Osteoblast (primary cell): ENCODE measurements around the gene TBXAS1. TPM values are rescaled to one million over a fixed set of nuclear protein-coding genes. Genes with fewer than 3 reads are reported as not detected.
A peak's percentile ranks its signal among the peaks of the same experiment; 100 is the strongest.

Experiments used
- DNase-seq: peaks from one replicate; pipeline ENCODE4 v3.0.0; 2011; ENCODE audit warnings: low spot score, mixed read lengths; ENCODE audit not compliant: insufficient read length; ENCODE audit errors: missing footprints
- H2AFZ ChIP-seq: 2 replicates; pipeline ENCODE4 v1.6.0; 2011; ENCODE audit warnings: mild to moderate bottlenecking, low read length
- H3K27ac ChIP-seq: 2 replicates; pipeline ENCODE4 v1.5.1; 2011; ENCODE audit warnings: mild to moderate bottlenecking, low read depth, low read length, moderate library complexity
- H3K27me3 ChIP-seq: 2 replicates; pipeline ENCODE4 v1.6.0; 2012; ENCODE audit warnings: mild to moderate bottlenecking, control low read depth, inconsistent platforms, low read length, moderate library complexity; ENCODE audit not compliant: insufficient read depth
- H3K36me3 ChIP-seq: 2 replicates; pipeline ENCODE4 v1.5.1; 2011; ENCODE audit warnings: mild to moderate bottlenecking, low read length, control low read depth, moderate library complexity; ENCODE audit not compliant: insufficient read depth
- H3K4me1 ChIP-seq: 2 replicates; pipeline ENCODE4 v1.5.1; 2011; ENCODE audit warnings: mild to moderate bottlenecking, low read length, control low read depth, moderate library complexity; ENCODE audit not compliant: insufficient read depth
- H3K4me2 ChIP-seq: 2 replicates; pipeline ENCODE4 v1.6.0; 2011; ENCODE audit warnings: mild to moderate bottlenecking, low read length; ENCODE audit not compliant: insufficient read depth
- H3K4me3 ChIP-seq: fragments of 200-600 bp; sonication (generic); 3 replicates; pipeline ENCODE4 v1.5.1; 2012; ENCODE audit warnings: mild to moderate bottlenecking, low read length, inconsistent platforms; ENCODE audit not compliant: insufficient read depth
- H3K79me2 ChIP-seq: 2 replicates; pipeline ENCODE4 v1.6.0; 2012; ENCODE audit warnings: mild to moderate bottlenecking, low read length, control low read depth, inconsistent platforms; ENCODE audit not compliant: insufficient read depth
- H3K9me3 ChIP-seq: 2 replicates; pipeline ENCODE4 v1.5.1; 2011; ENCODE audit warnings: low read depth, low read length, control low read depth
- H4K20me1 ChIP-seq: 2 replicates; pipeline ENCODE4 v1.6.0; 2012; ENCODE audit warnings: mild to moderate bottlenecking, low read length, control low read depth; ENCODE audit not compliant: insufficient read depth
- total RNA-seq: library from RNA; depleted of rRNA; stranded (reverse); fragments of >200 nt; gene quantifications from 2 replicates; pipeline ENCODE4 v1.2.3, GENCODE V29; 2012
- TF ChIP-seq, protein P1 (sequence below): IDR thresholded peaks from 2 replicates; pipeline ENCODE4 v1.5.1; 2011; ENCODE audit warnings: mild to moderate bottlenecking, low read depth, low read length, moderate library complexity; ENCODE audit errors: extremely low read depth

Gene TBXAS1
- total RNA-seq, 1 donor, result 0.72 TPM

- H3K27ac ChIP-seq, result no peak overlapping the region
- no peak overlapping the region for H3K4me3 ChIP-seq
- H3K27me3 ChIP-seq, result no peaks in the 10 kb centered on the region
- no peaks in the 10 kb centered on the region for H3K36me3 ChIP-seq
- TF ChIP-seq, protein P1, sequence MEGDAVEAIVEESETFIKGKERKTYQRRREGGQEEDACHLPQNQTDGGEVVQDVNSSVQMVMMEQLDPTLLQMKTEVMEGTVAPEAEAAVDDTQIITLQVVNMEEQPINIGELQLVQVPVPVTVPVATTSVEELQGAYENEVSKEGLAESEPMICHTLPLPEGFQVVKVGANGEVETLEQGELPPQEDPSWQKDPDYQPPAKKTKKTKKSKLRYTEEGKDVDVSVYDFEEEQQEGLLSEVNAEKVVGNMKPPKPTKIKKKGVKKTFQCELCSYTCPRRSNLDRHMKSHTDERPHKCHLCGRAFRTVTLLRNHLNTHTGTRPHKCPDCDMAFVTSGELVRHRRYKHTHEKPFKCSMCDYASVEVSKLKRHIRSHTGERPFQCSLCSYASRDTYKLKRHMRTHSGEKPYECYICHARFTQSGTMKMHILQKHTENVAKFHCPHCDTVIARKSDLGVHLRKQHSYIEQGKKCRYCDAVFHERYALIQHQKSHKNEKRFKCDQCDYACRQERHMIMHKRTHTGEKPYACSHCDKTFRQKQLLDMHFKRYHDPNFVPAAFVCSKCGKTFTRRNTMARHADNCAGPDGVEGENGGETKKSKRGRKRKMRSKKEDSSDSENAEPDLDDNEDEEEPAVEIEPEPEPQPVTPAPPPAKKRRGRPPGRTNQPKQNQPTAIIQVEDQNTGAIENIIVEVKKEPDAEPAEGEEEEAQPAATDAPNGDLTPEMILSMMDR, result no peak
- H4K20me1 ChIP-seq, result no peaks in the 10 kb centered on the region
- H3K4me1 ChIP-seq, result peaks cover 4% of the 10 kb centered on the region
- no peaks in the 10 kb centered on the region for H3K9me3 ChIP-seq
- no peak overlapping the region for H3K4me2 ChIP-seq
- H2AFZ ChIP-seq, result no peak overlapping the region
- no peaks in the 10 kb centered on the region for H3K79me2 ChIP-seq
- no peak for DNase-seq
Observed at GRCh38 chr7:139994356-139994755, 165.3 kb downstream of the TBXAS1 start.

GRCh38 chr7:139995017-139995915 lies 166.2 kb downstream of the TBXAS1 start:
- H3K4me1 ChIP-seq, result peaks cover 4% of the 10 kb centered on the region
- H3K79me2 ChIP-seq, result no peaks in the 10 kb centered on the region
- no peaks in the 10 kb centered on the region for H3K27me3 ChIP-seq
- no peak overlapping the region for H3K4me2 ChIP-seq
- peak; percentile 81 for DNase-seq
- H3K9me3 ChIP-seq, result no peaks in the 10 kb centered on the region
- H3K4me3 ChIP-seq, result no peak overlapping the region
- H2AFZ ChIP-seq, result peak overlapping the region; percentile 51
- no peaks in the 10 kb centered on the region for H4K20me1 ChIP-seq
- no peaks in the 10 kb centered on the region for H3K36me3 ChIP-seq
- TF ChIP-seq, protein P1, result no peak
- H3K27ac ChIP-seq, result no peak overlapping the region

GRCh38 chr7:139998572-139998971 lies 169.5 kb downstream of the TBXAS1 start:
- Histone ChIP-seq H4K20me1 (no peaks in the 10 kb centered on the region), H2AFZ (no peak overlapping the region), H3K79me2 (no peaks in the 10 kb centered on the region), H3K9me3 (no peaks in the 10 kb centered on the region), H3K27me3 (no peaks in the 10 kb centered on the region), H3K4me3 (no peak overlapping the region), H3K36me3 (no peaks in the 10 kb centered on the region), H3K4me1 (peaks cover 4% of the 10 kb centered on the region), H3K4me2 (no peak overlapping the region), H3K27ac (no peak overlapping the region)
- TF ChIP-seq, protein P1, result no peak
- no peak for DNase-seq

GRCh38 chr7:139999516-139999915 lies 170.5 kb downstream of the TBXAS1 start:
- Histone ChIP-seq H2AFZ (no peak overlapping the region), H3K4me1 (peaks cover 4% of the 10 kb centered on the region), H3K4me3 (no peak overlapping the region), H4K20me1 (no peaks in the 10 kb centered on the region), H3K36me3 (no peaks in the 10 kb centered on the region), H3K79me2 (no peaks in the 10 kb centered on the region), H3K4me2 (no peak overlapping the region), H3K9me3 (no peaks in the 10 kb centered on the region), H3K27me3 (no peaks in the 10 kb centered on the region), H3K27ac (no peak overlapping the region)
- TF ChIP-seq, protein P1, result no peak
- no peak for DNase-seq
